ENCODE measurements around the gene COL4A2.

Gene COL4A2

DNA sequence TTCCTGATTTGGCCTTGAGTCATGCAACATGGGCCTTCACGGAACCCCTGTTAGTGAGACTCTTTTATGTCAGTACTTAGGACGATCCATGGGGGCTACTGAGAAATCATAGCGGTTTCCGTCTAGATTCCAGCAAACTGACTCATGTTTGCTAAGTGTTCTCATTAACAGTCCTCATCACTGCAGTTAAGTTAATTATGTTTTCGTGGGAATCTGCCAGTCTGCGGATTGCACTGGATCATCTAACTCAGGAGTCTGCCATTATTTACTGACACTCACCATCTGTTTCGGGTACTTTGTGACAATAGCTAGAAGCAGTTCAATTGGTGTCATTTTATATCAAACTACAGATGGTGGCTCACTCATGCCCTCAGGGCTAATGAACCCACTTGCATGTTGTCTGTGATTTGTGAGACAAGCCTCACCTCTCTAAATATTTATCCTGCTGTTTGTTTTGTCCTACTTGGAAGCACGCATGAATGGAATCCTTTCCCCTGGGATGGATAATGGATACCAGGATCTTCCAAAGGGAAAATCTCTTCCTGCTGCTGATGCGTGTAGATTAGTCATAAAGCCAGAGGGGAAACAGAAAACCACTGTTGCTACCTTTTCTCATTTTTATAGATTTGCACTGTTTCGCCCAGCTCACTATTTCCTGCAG lies 192.7 kb downstream of the COL4A2 start:
- H3K4me2 ChIP-seq (ENCODE audit: low read length): no peak overlapping the region
- H4K20me1 ChIP-seq (ENCODE audit: insufficient read depth, low read length): no peaks in the 10 kb centered on the region
- H3K9me3 ChIP-seq (ENCODE audit: low read length): no peaks in the 10 kb centered on the region
- H2AFZ ChIP-seq (ENCODE audit: low read length): no peak overlapping the region
- no peak overlapping the region for H3K9ac ChIP-seq (ENCODE audit: low read length)
- no peak overlapping the region for H3K27ac ChIP-seq (ENCODE audit: low read depth, low read length, poor library complexity, severe bottlenecking)
- H3F3A ChIP-seq (ENCODE audit: insufficient read depth, low read length): no peaks in the 10 kb centered on the region
- H3K4me3 ChIP-seq (ENCODE audit: low read depth, low read length, poor library complexity, severe bottlenecking): no peak overlapping the region
- no peaks in the 10 kb centered on the region for H3K79me2 ChIP-seq (ENCODE audit: insufficient read depth, low read length)
- H3K4me1 ChIP-seq (ENCODE audit: insufficient read depth, low read length, severe bottlenecking): no peaks in the 10 kb centered on the region
- no peaks in the 10 kb centered on the region; the same call in 1 of the 2 replicates for H3K27me3 ChIP-seq (ENCODE audit: insufficient read depth, low read length)
- H3K36me3 ChIP-seq (ENCODE audit: insufficient read depth, low read length): no peaks in the 10 kb centered on the region
- H3K9me2 ChIP-seq (ENCODE audit: low read depth, low read length): no peaks in the 10 kb centered on the region
- TF ChIP-seq EZH2 (IDR thresholded peaks at IDR 0.05; ENCODE audit: borderline replicate concordance, low read length): no peak
- TF ChIP-seq, protein P1, sequence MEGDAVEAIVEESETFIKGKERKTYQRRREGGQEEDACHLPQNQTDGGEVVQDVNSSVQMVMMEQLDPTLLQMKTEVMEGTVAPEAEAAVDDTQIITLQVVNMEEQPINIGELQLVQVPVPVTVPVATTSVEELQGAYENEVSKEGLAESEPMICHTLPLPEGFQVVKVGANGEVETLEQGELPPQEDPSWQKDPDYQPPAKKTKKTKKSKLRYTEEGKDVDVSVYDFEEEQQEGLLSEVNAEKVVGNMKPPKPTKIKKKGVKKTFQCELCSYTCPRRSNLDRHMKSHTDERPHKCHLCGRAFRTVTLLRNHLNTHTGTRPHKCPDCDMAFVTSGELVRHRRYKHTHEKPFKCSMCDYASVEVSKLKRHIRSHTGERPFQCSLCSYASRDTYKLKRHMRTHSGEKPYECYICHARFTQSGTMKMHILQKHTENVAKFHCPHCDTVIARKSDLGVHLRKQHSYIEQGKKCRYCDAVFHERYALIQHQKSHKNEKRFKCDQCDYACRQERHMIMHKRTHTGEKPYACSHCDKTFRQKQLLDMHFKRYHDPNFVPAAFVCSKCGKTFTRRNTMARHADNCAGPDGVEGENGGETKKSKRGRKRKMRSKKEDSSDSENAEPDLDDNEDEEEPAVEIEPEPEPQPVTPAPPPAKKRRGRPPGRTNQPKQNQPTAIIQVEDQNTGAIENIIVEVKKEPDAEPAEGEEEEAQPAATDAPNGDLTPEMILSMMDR (IDR thresholded peaks at IDR 0.05; ENCODE audit: low read length): no peak

DNA sequence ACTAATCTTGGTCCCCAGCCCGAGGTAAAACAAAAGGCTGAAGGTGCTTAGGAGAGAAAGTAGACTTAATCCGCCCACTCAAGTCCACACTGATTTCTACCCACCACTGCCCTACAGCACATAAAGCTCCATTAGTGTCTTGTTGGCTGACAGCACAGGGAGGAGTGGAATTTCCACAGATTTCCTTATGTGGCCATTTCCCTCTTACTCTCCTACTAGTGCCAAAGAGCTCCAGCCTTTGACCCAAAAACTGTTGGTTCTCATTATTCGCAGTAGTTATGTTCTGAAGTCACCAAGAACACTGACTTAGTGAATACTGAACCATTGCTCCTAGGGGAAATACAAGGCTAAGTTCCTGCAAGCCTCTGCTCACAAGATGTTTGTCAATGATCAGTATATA lies 193.3 kb downstream of the COL4A2 start:
- H3K36me3 ChIP-seq (ENCODE audit: insufficient read depth, low read length): no peaks in the 10 kb centered on the region

DNA sequence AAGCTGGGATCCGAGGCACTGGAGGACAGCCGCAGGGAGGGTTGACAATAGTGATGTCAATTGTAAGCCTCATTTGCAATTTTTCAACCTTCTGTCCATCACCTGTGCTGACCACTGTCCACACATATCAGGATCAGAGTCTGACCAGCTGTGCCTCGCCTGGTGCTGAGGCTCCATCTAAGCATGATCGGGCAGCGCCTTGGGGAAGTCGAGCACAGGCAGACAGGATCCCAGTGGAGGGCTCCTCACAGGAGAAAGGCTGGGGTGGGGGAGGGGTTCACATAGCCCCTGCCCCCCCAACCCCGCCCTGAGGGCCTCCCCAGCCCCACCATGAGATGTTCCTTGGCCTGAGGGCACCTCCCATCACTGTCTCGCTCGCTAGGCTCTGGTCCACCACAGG lies 194.1 kb downstream of the COL4A2 start:
- Histone ChIP-seq H3K4me2 (ENCODE audit: low read length) (no peak overlapping the region), H3K4me3 (ENCODE audit: low read depth, low read length, poor library complexity, severe bottlenecking) (no peak overlapping the region), H2AFZ (ENCODE audit: low read length) (no peak overlapping the region), H3K27ac (ENCODE audit: low read depth, low read length, poor library complexity, severe bottlenecking) (no peak overlapping the region), H3K9me2 (ENCODE audit: low read depth, low read length) (no peaks in the 10 kb centered on the region), H3F3A (ENCODE audit: insufficient read depth, low read length) (no peaks in the 10 kb centered on the region), H3K9me3 (ENCODE audit: low read length) (no peaks in the 10 kb centered on the region), H3K79me2 (ENCODE audit: insufficient read depth, low read length) (no peaks in the 10 kb centered on the region), H3K36me3 (ENCODE audit: insufficient read depth, low read length) (no peaks in the 10 kb centered on the region), H3K27me3 (ENCODE audit: insufficient read depth, low read length) (no peaks in the 10 kb centered on the region; the same call in 1 of the 2 replicates), H3K9ac (ENCODE audit: low read length) (no peak overlapping the region), H4K20me1 (ENCODE audit: insufficient read depth, low read length) (no peaks in the 10 kb centered on the region), H3K4me1 (ENCODE audit: insufficient read depth, low read length, severe bottlenecking) (no peaks in the 10 kb centered on the region)
- TF ChIP-seq, protein P1 (IDR thresholded peaks at IDR 0.05; ENCODE audit: low read length): no peak
- no peak for TF ChIP-seq EZH2 (IDR thresholded peaks at IDR 0.05; ENCODE audit: borderline replicate concordance, low read length)

More for the DNA sequence above, 193.3 kb downstream of the COL4A2 start:
- Histone ChIP-seq H3K9ac (ENCODE audit: low read length) (no peak overlapping the region), H3F3A (ENCODE audit: insufficient read depth, low read length) (no peaks in the 10 kb centered on the region), H3K79me2 (ENCODE audit: insufficient read depth, low read length) (no peaks in the 10 kb centered on the region), H2AFZ (ENCODE audit: low read length) (no peak overlapping the region), H3K9me2 (ENCODE audit: low read depth, low read length) (no peaks in the 10 kb centered on the region), H4K20me1 (ENCODE audit: insufficient read depth, low read length) (no peaks in the 10 kb centered on the region), H3K4me1 (ENCODE audit: insufficient read depth, low read length, severe bottlenecking) (no peaks in the 10 kb centered on the region), H3K9me3 (ENCODE audit: low read length) (no peaks in the 10 kb centered on the region), H3K27me3 (ENCODE audit: insufficient read depth, low read length) (no peaks in the 10 kb centered on the region; the same call in 1 of the 2 replicates), H3K27ac (ENCODE audit: low read depth, low read length, poor library complexity, severe bottlenecking) (no peak overlapping the region), H3K4me3 (ENCODE audit: low read depth, low read length, poor library complexity, severe bottlenecking) (no peak overlapping the region), H3K4me2 (ENCODE audit: low read length) (no peak overlapping the region)
- TF ChIP-seq, protein P1 (IDR thresholded peaks at IDR 0.05; ENCODE audit: low read length): no peak
- TF ChIP-seq EZH2 (IDR thresholded peaks at IDR 0.05; ENCODE audit: borderline replicate concordance, low read length): no peak
